ENCODE results near the gene MAPK10.

MAPK10 gene

DNA sequence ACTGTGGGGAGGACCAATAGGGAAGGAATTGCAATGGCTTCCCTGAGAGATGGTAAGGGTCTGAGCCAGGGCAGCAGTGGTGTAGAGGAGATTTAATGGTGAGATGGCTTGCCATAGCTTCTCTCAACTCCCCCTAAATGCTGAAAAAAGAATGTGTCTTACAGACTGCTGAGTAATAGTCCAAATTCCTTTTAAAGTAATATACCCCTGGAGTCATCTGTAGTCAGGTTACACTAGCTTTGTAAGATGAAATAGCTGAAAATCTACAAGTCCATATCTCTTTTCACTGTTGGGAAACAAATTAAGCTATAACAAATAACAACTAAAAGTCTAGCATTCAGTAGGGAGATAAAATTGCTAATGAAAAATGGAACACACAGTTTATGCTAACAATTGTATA, 33.5 kb downstream of the MAPK10 start:
- H3K36me3 ChIP-seq = no peaks in the 10 kb centered on the region
- no peaks in the 10 kb centered on the region for H3K27me3 ChIP-seq (ENCODE audit: insufficient read depth, low read depth, severe bottlenecking)
- H3K4me3 ChIP-seq (ENCODE audit: low read depth, low read length) = no peak overlapping the region
- no peaks in the 10 kb centered on the region for H3K9me3 ChIP-seq (ENCODE audit: severe bottlenecking)
- no peak overlapping the region for H3K27ac ChIP-seq
- DNase-seq = no peak
- TF ChIP-seq, protein P1, sequence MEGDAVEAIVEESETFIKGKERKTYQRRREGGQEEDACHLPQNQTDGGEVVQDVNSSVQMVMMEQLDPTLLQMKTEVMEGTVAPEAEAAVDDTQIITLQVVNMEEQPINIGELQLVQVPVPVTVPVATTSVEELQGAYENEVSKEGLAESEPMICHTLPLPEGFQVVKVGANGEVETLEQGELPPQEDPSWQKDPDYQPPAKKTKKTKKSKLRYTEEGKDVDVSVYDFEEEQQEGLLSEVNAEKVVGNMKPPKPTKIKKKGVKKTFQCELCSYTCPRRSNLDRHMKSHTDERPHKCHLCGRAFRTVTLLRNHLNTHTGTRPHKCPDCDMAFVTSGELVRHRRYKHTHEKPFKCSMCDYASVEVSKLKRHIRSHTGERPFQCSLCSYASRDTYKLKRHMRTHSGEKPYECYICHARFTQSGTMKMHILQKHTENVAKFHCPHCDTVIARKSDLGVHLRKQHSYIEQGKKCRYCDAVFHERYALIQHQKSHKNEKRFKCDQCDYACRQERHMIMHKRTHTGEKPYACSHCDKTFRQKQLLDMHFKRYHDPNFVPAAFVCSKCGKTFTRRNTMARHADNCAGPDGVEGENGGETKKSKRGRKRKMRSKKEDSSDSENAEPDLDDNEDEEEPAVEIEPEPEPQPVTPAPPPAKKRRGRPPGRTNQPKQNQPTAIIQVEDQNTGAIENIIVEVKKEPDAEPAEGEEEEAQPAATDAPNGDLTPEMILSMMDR (IDR thresholded peaks at IDR 0.05; ENCODE audit: low read depth, low read length) = no peak

DNA sequence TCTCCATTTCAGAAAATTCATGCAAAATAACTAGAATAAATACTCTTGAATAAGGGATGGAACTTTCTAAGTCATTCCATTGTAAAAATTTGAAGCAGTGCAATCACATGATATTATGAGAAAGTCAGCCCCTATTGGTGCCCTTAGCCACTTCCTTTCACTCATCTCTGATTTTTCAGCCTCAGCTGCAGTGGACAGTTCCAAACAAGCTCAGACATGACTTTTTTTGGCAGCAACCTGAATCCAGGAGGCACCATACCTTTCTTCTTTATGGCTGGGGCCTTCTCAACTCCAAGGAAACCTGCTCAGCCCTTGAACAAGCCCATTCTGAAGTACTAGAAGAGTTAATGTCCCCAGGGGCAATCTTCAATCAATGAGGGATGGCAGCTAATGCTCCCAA, 40.5 kb downstream of the MAPK10 start:
- H3K27ac ChIP-seq = no peak overlapping the region
- DNase-seq = no peak
- H3K27me3 ChIP-seq (ENCODE audit: insufficient read depth, low read depth, severe bottlenecking) = no peaks in the 10 kb centered on the region
- no peak overlapping the region for H3K4me3 ChIP-seq (ENCODE audit: low read depth, low read length)
- no peaks in the 10 kb centered on the region for H3K9me3 ChIP-seq (ENCODE audit: severe bottlenecking)
- H3K36me3 ChIP-seq = no peaks in the 10 kb centered on the region
- TF ChIP-seq, protein P1 (IDR thresholded peaks at IDR 0.05; ENCODE audit: low read depth, low read length) = no peak

- DNase-seq = no peak
- TF ChIP-seq, protein P1 (IDR thresholded peaks at IDR 0.05; ENCODE audit: low read depth, low read length) = no peak
- no peak overlapping the region for H3K4me3 ChIP-seq (ENCODE audit: low read depth, low read length)
Measured at GRCh38 chr4:86315579-86315978, 44.3 kb downstream of the MAPK10 start.

GRCh38 chr4:86313656-86314055, 46.2 kb downstream of the MAPK10 start:
- Histone ChIP-seq H3K27me3 (ENCODE audit: insufficient read depth, low read depth, severe bottlenecking) (no peaks in the 10 kb centered on the region), H3K4me3 (ENCODE audit: low read depth, low read length) (no peak overlapping the region), H3K36me3 (no peaks in the 10 kb centered on the region), H3K27ac (no peak overlapping the region), H3K9me3 (ENCODE audit: severe bottlenecking) (no peaks in the 10 kb centered on the region)
- TF ChIP-seq, protein P1 (IDR thresholded peaks at IDR 0.05; ENCODE audit: low read depth, low read length) = no peak
- no peak for DNase-seq

More at GRCh38 chr4:86315579-86315978, 44.3 kb downstream of the MAPK10 start:
- H3K27ac ChIP-seq = no peak overlapping the region
- no peaks in the 10 kb centered on the region for H3K27me3 ChIP-seq (ENCODE audit: insufficient read depth, low read depth, severe bottlenecking)
- no peaks in the 10 kb centered on the region for H3K36me3 ChIP-seq
- no peaks in the 10 kb centered on the region for H3K9me3 ChIP-seq (ENCODE audit: severe bottlenecking)

GRCh38 chr4:86307432-86307831, 52.4 kb downstream of the MAPK10 start:
- no peaks in the 10 kb centered on the region for H3K9me3 ChIP-seq (ENCODE audit: severe bottlenecking)
- TF ChIP-seq, protein P1 (IDR thresholded peaks at IDR 0.05; ENCODE audit: low read depth, low read length) = no peak
- H3K4me3 ChIP-seq (ENCODE audit: low read depth, low read length) = no peak overlapping the region
- no peaks in the 10 kb centered on the region for H3K36me3 ChIP-seq
- no peaks in the 10 kb centered on the region for H3K27me3 ChIP-seq (ENCODE audit: insufficient read depth, low read depth, severe bottlenecking)
- no peak for DNase-seq
- no peak overlapping the region for H3K27ac ChIP-seq

GRCh38 chr4:86306816-86307215, 53.0 kb downstream of the MAPK10 start:
- Histone ChIP-seq H3K4me3 (ENCODE audit: low read depth, low read length) (no peak overlapping the region), H3K36me3 (no peaks in the 10 kb centered on the region), H3K27ac (no peak overlapping the region), H3K9me3 (ENCODE audit: severe bottlenecking) (no peaks in the 10 kb centered on the region), H3K27me3 (ENCODE audit: insufficient read depth, low read depth, severe bottlenecking) (no peaks in the 10 kb centered on the region)
- TF ChIP-seq, protein P1 (IDR thresholded peaks at IDR 0.05; ENCODE audit: low read depth, low read length) = no peak
- DNase-seq = no peak
